SK-MEL-5 (cell line): Measurements from ENCODE around the gene MACF1. TPM values are rescaled to one million over a fixed set of nuclear protein-coding genes. Genes with fewer than 3 reads are reported as not detected.

Source experiments
- DNase-seq: peaks from one replicate; pipeline ENCODE4 v3.0.0-alpha.2; 2016; ENCODE audit warnings: low read depth, low spot score
- in situ Hi-C: cut with HindIII; loops from 2 replicates; pipeline ENCODE4 v1.10.0; 2016; ENCODE audit warnings: low sequenced_read_pairs, high pct_unique_total_duplicates, low pct_unique_long_range_greater_than_20kb
- total RNA-seq: library from RNA; depleted of rRNA; stranded (reverse); fragments of >200 nt; shearing (Covaris generic); gene quantifications from 2 replicates; pipeline ENCODE4 v1.2.3, GENCODE V29; 2014

MACF1 gene
- total RNA-seq, 1 experiment from 2014 or later, result 70.1 TPM

DNA sequence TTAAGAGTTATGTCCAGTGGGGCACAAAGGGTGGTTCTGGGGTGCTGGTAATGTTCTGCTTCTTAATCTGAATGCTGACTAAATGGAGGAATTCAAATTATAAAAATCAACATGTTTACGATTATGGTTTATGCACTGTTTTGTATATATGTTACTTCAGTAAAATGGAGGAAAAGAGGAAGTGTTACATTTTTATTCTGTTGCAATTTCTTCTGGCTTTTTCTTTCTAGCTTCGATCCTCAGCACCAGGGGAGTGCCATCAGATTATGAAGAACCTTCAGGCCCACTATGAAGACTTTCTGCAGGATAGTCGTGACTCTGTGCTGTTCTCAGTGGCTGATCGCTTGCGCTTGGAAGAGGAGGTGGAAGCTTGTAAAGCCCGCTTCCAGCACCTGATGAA lies 105.5 kb downstream of the MACF1 start:
- no peak for DNase-seq
- in situ Hi-C loops, result no loop called here

GRCh38 chr1:39310691-39311090 lies 106.2 kb downstream of the MACF1 start:
- in situ Hi-C loops, result no loop called here
- peak; percentile 81 for DNase-seq

DNA sequence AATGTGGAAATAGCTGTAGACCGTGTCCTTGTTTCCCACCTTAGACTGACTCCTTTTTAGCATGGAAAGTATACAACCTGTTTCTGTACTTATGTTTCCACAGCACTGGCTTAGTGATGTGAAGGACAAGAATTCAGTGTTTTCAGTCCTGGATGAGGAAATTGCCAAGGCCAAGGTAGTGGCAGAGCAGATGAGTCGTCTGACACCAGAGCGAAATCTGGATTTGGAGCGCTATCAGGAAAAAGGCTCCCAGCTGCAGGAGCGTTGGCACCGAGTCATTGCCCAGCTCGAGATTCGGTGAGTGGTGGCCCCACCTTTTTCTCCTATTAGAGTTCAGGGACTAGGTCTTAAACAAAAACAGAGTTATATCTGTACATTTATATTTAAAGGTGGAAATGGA lies 112.6 kb downstream of the MACF1 start:
- DNase-seq, result no peak
- in situ Hi-C loops, result no loop called here

DNA sequence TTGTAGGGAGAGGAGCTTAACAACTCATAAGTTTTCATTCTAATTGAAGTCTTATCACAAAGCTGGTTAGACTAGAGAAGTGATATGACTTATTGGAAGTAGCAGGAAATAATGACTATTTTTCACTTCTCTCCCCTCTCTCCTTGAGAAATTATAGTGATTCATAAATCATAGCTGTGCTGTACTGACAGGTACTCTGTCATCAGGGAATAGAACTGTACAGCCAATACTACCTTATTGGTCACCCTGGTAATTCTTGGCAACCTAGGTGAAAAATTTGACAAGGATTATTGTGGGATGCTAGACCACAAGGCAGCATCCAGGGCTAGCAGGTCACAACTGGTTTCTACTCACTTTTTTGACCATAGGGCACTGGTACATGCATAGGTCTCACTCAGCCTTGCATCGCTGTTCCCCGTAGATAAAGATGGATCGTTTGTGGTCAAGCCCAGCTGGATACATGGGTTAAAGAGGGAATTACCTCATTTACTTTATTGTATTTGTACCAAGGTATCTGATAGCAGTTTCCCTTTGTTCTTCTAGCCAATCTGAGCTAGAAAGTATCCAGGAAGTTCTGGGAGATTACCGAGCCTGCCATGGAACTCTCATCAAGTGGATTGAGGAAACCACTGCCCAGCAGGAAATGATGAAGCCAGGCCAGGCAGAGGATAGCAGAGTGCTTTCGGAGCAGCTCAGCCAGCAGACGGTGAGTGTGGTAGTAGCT lies 113.6 kb downstream of the MACF1 start:
- in situ Hi-C loops, result no loop called here
- DNase-seq, result no peak

GRCh38 chr1:39321979-39322378 lies 117.5 kb downstream of the MACF1 start:
- in situ Hi-C loops, result no loop called here
- DNase-seq, result no peak

DNA sequence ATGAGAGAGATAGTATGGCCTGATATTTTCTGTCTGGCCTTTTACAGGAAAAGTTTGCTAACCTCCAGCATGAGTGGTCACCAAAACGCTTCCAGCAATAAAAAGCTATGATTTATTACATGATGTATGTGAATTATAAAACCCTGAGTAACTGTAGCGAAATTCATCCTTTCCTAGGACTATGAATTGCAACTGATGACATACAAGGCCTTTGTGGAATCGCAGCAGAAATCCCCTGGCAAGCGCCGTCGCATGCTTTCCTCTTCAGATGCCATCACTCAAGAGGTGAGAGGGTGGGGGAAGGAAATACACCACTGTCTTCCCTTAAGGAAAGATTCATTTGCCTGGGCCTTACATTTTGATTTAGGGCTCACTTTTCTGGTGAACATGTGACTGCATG lies 117.9 kb downstream of the MACF1 start:
- DNase-seq, result no peak
- in situ Hi-C loops, result no loop called here

- in situ Hi-C loops, result no loop called here
- DNase-seq, result no peak
Measured at GRCh38 chr1:39324888-39325287, 120.4 kb downstream of the MACF1 start.

DNA sequence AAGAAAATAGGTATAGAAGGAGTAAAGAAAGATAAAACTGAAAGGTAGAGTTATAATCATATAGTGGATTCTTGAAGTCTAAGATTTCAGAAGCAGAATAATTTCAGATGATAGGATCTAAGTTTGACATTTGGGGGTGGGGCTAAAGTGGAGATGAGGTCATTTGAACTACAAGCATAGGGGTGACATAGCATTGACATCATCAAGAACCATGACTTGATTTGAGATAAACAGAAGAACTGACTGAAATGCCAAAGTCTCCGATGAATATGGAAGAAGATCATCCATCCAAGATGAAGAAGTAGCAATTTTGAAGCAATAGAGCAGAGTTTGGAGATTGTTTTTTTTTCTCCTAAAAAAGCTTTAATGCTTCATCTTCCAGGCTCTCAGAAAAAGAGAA lies 122.3 kb downstream of the MACF1 start:
- in situ Hi-C loops, result no loop called here
- no peak for DNase-seq

DNA sequence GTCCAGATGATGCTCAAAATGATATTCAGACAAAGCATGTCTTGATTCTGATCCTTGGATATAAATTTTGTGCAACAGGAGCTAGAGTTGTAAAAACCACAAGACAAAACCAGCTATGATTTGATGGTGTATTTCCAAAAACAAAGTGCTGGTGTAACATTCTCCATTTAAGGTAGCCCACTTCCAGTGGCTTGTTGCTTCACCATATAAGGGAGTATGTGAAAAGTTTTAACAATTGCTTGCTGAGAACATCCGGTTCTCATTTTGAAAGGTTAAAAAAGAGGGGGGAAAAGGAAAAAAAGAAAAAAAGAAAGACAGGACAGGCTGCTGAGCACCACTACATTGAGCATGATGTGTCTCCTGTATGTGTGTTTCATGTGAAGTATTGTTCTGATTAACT lies 123.6 kb downstream of the MACF1 start:
- DNase-seq, result no peak

GRCh38 chr1:39328586-39329121 lies 124.2 kb downstream of the MACF1 start:
- no peak for DNase-seq
- in situ Hi-C loops, result no loop called here

More for the DNA sequence above, 123.6 kb downstream of the MACF1 start:
- in situ Hi-C loops, result no loop called here

GRCh38 chr1:39331647-39332046 lies 127.2 kb downstream of the MACF1 start:
- in situ Hi-C loops, result no loop called here
- DNase-seq, result no peak

DNA sequence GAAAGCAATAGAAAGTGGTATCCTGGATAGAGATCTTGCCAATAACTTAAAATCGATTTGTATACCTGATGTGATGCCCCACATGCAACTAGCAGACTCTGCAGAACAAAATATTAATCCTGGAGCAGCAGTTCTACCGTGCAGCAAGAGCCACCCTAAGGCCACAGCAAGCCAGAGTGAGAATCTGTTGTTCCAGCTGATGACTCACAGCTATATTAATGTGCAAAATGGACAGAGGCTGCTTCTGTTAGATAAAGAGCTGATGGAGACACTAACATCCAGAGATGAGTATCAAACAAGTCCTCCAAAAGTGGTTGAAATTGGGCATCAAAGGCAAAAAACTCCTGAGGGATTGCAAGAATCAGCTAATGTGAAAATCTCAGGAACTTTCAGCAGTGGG lies 127.8 kb downstream of the MACF1 start:
- peak; percentile 21 for DNase-seq
- in situ Hi-C loops, result no loop called here

DNA sequence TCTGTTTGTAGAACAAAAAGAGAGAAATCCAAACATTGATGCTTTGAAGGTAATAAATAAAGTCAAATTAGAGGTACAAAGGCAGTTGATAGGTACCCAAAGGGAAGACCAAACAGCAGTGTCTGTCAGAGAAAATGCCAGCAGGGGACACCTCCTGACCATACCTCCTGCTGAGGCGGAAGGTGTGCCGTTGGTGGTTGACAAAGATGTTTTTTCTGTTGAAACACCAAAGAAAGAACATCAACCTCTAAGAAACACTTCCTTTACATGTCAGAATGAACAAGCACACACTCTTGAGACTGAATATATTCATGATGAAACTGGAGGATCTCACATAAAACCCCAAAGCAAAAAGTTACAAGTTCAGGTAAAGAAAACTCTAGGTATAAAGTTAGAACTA lies 128.3 kb downstream of the MACF1 start:
- in situ Hi-C loops, result no loop called here

DNA sequence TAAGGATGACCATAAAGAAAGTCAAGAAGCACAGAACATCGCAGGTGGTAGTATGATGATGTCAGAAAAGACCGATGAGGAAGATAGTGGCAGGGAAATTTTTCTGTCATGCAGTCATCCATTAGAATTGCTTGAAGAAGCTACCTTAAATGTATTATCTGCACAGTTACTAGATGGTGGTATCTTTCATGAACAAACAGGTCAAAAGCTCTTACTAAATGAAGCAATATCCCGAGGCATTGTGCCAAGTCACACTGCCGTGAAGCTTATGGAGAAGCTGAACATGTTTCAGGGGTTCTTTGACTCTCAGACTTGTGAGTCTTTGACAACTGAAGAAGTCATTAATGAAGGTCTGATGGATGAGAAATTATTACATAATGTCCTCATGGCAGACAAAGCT lies 128.8 kb downstream of the MACF1 start:
- no peak for DNase-seq
- in situ Hi-C loops, result no loop called here

More for the DNA sequence above, 128.3 kb downstream of the MACF1 start:
- DNase-seq, result no peak

GRCh38 chr1:39335216-39335615 lies 130.7 kb downstream of the MACF1 start:
- no peak for DNase-seq
- in situ Hi-C loops, result no loop called here

- in situ Hi-C loops, result no loop called here
- no peak for DNase-seq
Measured at GRCh38 chr1:39337067-39337466, 132.6 kb downstream of the MACF1 start.

DNA sequence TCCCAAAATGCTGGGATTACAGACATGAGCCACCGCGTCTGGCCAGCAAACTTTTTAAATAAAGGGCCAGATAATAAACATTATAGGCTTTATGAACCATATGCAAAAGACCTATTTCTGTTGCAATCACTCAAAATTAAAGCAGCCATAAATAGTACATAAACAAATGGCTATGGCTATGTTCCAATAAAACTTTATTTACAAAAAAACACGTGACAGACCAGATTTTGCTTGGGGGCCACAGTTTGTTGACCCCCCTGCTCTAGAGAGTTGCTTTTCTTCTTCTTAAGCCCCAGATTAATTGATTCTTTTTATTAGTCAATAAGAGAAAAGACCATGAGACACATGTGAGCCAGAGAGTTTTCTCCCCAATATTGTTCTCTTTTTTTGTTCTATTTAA lies 138.3 kb downstream of the MACF1 start:
- in situ Hi-C loops, result no loop called here
- no peak for DNase-seq

- DNase-seq, result no peak
- in situ Hi-C loops, result no loop called here
Measured at GRCh38 chr1:39344394-39345154, 140.1 kb downstream of the MACF1 start.

DNA sequence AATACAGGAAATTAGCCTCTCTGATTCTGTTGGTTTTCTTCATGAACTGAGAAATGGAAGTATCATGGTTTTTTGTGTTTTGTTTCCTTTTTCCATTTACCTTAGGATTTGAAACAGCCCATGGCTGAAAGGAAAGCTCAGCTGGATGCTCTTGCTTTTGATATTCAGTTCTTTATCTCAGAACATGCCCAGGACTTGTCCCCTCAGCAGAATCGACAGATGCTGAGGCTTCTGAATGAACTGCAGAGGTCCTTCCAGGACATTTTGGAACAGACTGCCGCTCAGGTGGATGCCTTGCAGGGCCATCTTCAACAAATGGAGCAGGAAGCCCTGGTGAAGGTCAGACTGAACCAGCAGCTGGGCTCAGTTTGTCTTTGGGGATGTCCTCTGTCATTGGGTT lies 142.4 kb downstream of the MACF1 start:
- in situ Hi-C loops, result no loop called here
- DNase-seq, result no peak
